ENCODE data around the gene MGRN1.

- TF ChIP-seq EZH2 (IDR thresholded peaks at IDR 0.05; ENCODE audit: borderline replicate concordance, low read length) (no peak), CTCF (conservative IDR thresholded peaks at IDR 0.05 in 1 of 2, IDR thresholded peaks at IDR 0.05 in 1 of 2; ENCODE audit: extremely low read depth in 1 of 2, insufficient read depth in 1 of 2, low read depth in 1 of 2, low read length in 2 of 2) (no peak)
These were observed 9.4 kb downstream of the MGRN1 start for GRCh38 chr16:4633910-4634635.

Measured in mammary epithelial cell (primary cell).